ENCODE data around the gene URI1. TPM values are rescaled to one million over a fixed set of nuclear protein-coding genes. Genes with fewer than 3 reads are reported as not detected.
"Not testable (repeated sequence)": the region's sequence is repeated elsewhere in the genome, so short reads cannot be mapped to it uniquely, and the experiment has no call there.

Gene URI1
- total RNA-seq, 1 donor from 2014 or later: 64.3 TPM

DNA sequence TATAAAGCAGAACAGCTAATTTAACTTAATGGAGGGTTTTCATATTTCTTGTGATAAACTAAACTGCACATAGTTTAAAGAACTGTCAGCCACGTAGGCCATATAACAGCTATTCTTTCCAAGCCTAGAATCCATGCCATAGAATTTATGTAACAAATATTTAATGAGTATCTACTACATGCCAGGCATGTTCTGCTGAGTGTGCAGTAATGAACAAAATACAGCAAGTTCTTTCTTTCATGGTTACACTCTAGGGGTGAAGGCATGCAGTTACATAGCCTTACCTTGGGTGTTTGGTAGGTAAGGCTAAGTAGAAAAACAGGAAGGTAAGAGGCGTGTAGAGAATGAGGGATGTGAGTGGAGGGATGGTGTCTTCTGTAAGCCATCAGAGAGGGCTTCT is 4.6 kb downstream of the URI1 start:
- Mint-ChIP-seq H3K27ac (no peak overlapping the region), H3K27me3 (no peaks in the 10 kb centered on the region), H3K4me1 (peaks cover 46% of the 10 kb centered on the region), H3K4me3 (no peak overlapping the region), H3K9me3 (no peaks in the 10 kb centered on the region), H3K36me3 (ENCODE audit: low read depth) (peaks cover 23% of the 10 kb centered on the region)
- intact Hi-C loops (cut with micrococcal nuclease): loop anchor here (10.0 kb wide), 1 partner anchor 342 kb away; the partner anchor contains the start of gene POP4
- DNase-seq: no peak

GRCh38 chr19:29947871-29948270 is 5.8 kb downstream of the URI1 start:
- Mint-ChIP-seq H3K36me3 (ENCODE audit: low read depth) (peaks cover 27% of the 10 kb centered on the region), H3K27ac (peak overlapping the region; percentile 65), H3K9me3 (no peaks in the 10 kb centered on the region), H3K27me3 (no peaks in the 10 kb centered on the region), H3K4me3 (peak overlapping the region; percentile 6), H3K4me1 (peaks cover 51% of the 10 kb centered on the region)
- no peak for DNase-seq
- intact Hi-C loops (cut with micrococcal nuclease): loop anchor here (10.0 kb wide), 1 partner anchor 343 kb away; the partner anchor contains the start of gene POP4

DNA sequence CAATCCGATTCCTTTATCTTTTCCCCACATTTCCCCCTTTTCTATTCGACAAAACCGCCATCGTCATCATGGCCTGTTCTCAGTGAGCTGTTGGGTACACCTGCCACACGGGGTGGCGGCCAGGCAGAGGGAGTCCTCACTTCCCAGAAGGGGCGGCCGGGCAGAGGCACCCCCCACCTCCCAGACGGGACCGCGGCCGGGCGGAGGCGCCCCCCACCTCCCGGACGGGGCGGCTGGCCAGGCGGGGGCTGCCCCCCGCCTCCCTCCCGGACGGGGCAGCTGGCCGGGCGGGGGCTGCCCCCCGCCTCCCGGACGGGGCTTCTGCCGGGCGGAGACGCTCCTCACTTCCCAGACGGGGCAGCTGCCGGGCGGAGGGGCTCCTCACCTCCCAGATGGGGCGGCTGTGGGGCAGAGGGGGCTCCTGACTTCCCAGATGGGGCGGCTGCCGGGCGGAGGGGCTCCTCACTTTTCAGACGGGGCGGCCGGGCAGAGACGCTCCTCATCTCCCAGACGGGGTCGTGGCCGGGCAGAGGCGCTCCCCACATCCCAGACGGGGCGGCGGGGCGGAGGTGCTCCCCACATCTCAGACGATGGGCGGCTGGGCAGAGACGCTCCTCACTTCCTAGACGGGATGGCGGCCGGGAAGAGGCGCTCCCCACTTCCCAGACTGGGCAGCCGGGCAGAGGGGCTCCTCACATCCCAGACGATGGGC is 6.9 kb downstream of the URI1 start:
- H3K9me3 Mint-ChIP-seq, DNase-seq, H3K27ac Mint-ChIP-seq, H3K4me3 Mint-ChIP-seq, H3K27me3 Mint-ChIP-seq: not testable (repeated sequence)
- peaks cover 51% of the 10 kb centered on the region for H3K4me1 Mint-ChIP-seq
- intact Hi-C loops (cut with micrococcal nuclease): loop anchor here (10.0 kb wide), 1 partner anchor 344 kb away; the partner anchor contains the start of gene POP4
- H3K36me3 Mint-ChIP-seq (ENCODE audit: low read depth): peaks cover 29% of the 10 kb centered on the region

GRCh38 chr19:29952177-29952576 is 10.1 kb downstream of the URI1 start:
- Mint-ChIP-seq H3K9me3 (no peaks in the 10 kb centered on the region), H3K27ac (no peak overlapping the region), H3K4me3 (no peak overlapping the region), H3K4me1 (peaks cover 29% of the 10 kb centered on the region), H3K36me3 (ENCODE audit: low read depth) (peaks cover 28% of the 10 kb centered on the region), H3K27me3 (no peaks in the 10 kb centered on the region)
- no peak for DNase-seq
- intact Hi-C loops (cut with micrococcal nuclease): no loop called here

- H3K9me3 Mint-ChIP-seq: no peaks in the 10 kb centered on the region
- H3K36me3 Mint-ChIP-seq (ENCODE audit: low read depth): peaks cover 32% of the 10 kb centered on the region
- no peak for DNase-seq
- no peaks in the 10 kb centered on the region for H3K27me3 Mint-ChIP-seq
- H3K27ac Mint-ChIP-seq: no peak overlapping the region
- peaks cover 24% of the 10 kb centered on the region for H3K4me1 Mint-ChIP-seq
- no peak overlapping the region for H3K4me3 Mint-ChIP-seq
- intact Hi-C loops (cut with micrococcal nuclease): no loop called here
Observed at GRCh38 chr19:29952646-29953045, 10.6 kb downstream of the URI1 start.

GRCh38 chr19:29953352-29954247 is 11.6 kb downstream of the URI1 start:
- no peak for DNase-seq
- peaks cover 18% of the 10 kb centered on the region for H3K4me1 Mint-ChIP-seq
- H3K36me3 Mint-ChIP-seq (ENCODE audit: low read depth): peaks cover 25% of the 10 kb centered on the region

GRCh38 chr19:29956855-29957254 is 14.8 kb downstream of the URI1 start:
- Mint-ChIP-seq H3K27ac (no peak overlapping the region), H3K36me3 (ENCODE audit: low read depth) (peaks cover 23% of the 10 kb centered on the region), H3K4me1 (peaks cover 14% of the 10 kb centered on the region), H3K27me3 (no peaks in the 10 kb centered on the region), H3K4me3 (no peak overlapping the region), H3K9me3 (no peaks in the 10 kb centered on the region)
- intact Hi-C loops (cut with micrococcal nuclease): no loop called here
- no peak for DNase-seq

More at GRCh38 chr19:29953352-29954247, 11.6 kb downstream of the URI1 start:
- Mint-ChIP-seq H3K27ac (no peak overlapping the region), H3K9me3 (no peaks in the 10 kb centered on the region), H3K27me3 (no peaks in the 10 kb centered on the region), H3K4me3 (no peak overlapping the region)
- intact Hi-C loops (cut with micrococcal nuclease): no loop called here

- H3K9me3 Mint-ChIP-seq: no peaks in the 10 kb centered on the region
- H3K4me1 Mint-ChIP-seq: peaks cover 23% of the 10 kb centered on the region
- peaks cover 10% of the 10 kb centered on the region for H3K36me3 Mint-ChIP-seq (ENCODE audit: low read depth)
- no peak for DNase-seq
- intact Hi-C loops (cut with micrococcal nuclease): no loop called here
- H3K27me3 Mint-ChIP-seq: no peaks in the 10 kb centered on the region
- no peak overlapping the region for H3K4me3 Mint-ChIP-seq
- no peak overlapping the region for H3K27ac Mint-ChIP-seq
Observed at GRCh38 chr19:29961311-29961710, 19.3 kb downstream of the URI1 start.

- DNase-seq: no peak
- Mint-ChIP-seq H3K4me3 (no peak overlapping the region), H3K36me3 (ENCODE audit: low read depth) (peaks cover 6% of the 10 kb centered on the region), H3K27me3 (no peaks in the 10 kb centered on the region), H3K27ac (no peak overlapping the region), H3K4me1 (peaks cover 35% of the 10 kb centered on the region), H3K9me3 (no peaks in the 10 kb centered on the region)
- intact Hi-C loops (cut with micrococcal nuclease): no loop called here
Observed at GRCh38 chr19:29962793-29963192, 20.8 kb downstream of the URI1 start.

DNA sequence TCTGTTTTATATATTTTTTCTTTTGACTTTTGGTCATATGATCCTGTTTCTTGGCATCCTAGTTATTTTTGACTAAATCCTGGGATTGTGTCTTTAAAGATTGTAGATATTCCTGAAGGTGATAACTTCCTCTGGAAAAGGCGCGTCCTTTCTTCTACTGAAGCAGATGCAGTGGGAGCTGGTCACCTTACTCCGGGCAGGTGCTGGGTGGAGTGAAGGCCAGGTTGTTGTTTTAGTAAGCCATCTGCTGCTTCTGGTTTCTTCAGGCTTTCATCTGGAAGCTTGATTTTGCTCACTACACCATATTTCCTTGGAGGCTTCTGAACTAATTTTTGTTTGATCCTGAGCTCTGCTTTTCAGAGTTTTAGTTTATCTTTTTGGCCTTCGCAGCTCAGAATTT is 21.5 kb downstream of the URI1 start:
- DNase-seq: no peak
- Mint-ChIP-seq H3K36me3 (ENCODE audit: low read depth) (peaks cover 6% of the 10 kb centered on the region), H3K9me3 (no peaks in the 10 kb centered on the region), H3K4me3 (no peak overlapping the region), H3K27me3 (no peaks in the 10 kb centered on the region), H3K27ac (no peak overlapping the region), H3K4me1 (peaks cover 36% of the 10 kb centered on the region)
- intact Hi-C loops (cut with micrococcal nuclease): no loop called here

DNA sequence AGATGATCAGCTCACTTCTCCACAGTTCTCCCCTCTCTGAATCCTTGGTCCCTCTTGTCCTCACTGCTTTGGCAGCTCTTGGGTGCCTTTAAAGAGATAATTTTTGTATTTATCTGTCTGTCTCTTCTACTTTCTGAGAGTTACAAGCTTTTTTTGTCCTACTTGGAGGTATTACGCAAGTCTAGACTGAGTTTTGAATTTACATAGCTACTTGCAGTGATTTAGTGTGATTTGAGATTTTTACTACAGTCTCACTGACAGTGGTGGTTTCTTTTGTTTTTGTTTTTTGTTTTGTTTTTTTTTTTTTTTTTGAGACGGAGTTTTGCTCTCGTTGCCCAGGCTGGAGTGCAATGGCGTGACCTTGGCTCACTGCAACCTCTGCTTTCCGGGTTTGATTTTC is 22.1 kb downstream of the URI1 start:
- H3K4me1 Mint-ChIP-seq: peaks cover 38% of the 10 kb centered on the region
- H3K9me3 Mint-ChIP-seq: no peaks in the 10 kb centered on the region
- intact Hi-C loops (cut with micrococcal nuclease): no loop called here
- H3K36me3 Mint-ChIP-seq (ENCODE audit: low read depth): peaks cover 9% of the 10 kb centered on the region
- no peak overlapping the region for H3K4me3 Mint-ChIP-seq
- H3K27me3 Mint-ChIP-seq: no peaks in the 10 kb centered on the region
- no peak for DNase-seq
- no peak overlapping the region for H3K27ac Mint-ChIP-seq

DNA sequence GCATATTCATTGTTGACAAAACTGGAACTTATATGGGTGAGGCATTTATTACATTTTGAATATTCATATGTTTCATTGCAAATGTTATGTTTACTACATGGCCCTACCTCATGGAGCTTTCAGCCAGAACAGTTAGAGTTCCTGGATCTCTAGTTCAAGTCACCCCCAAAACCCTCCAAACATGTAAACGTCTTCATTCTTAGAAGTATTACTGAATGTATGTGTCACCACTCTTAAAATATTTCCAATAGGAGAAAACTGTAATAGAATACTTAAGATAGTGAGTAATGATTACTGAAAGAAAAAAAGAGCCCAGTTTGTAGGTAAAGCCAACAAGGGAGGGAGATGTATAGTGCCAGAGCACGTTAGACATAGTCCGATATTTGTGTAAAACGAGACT is 23.5 kb downstream of the URI1 start:
- no peak for DNase-seq
- no peaks in the 10 kb centered on the region for H3K27me3 Mint-ChIP-seq
- H3K4me1 Mint-ChIP-seq: peaks cover 41% of the 10 kb centered on the region
- H3K9me3 Mint-ChIP-seq: no peaks in the 10 kb centered on the region
- H3K36me3 Mint-ChIP-seq (ENCODE audit: low read depth): peaks cover 6% of the 10 kb centered on the region
- no peak overlapping the region for H3K4me3 Mint-ChIP-seq
- no peak overlapping the region for H3K27ac Mint-ChIP-seq
- intact Hi-C loops (cut with micrococcal nuclease): no loop called here

- H3K27ac Mint-ChIP-seq; intact Hi-C loops (cut with micrococcal nuclease); H3K27me3 Mint-ChIP-seq; H3K36me3 Mint-ChIP-seq (ENCODE audit: low read depth); DNase-seq; H3K9me3 Mint-ChIP-seq; H3K4me3 Mint-ChIP-seq: not testable (repeated sequence)
- peaks cover 40% of the 10 kb centered on the region for H3K4me1 Mint-ChIP-seq
Observed at GRCh38 chr19:29966142-29966541, 24.1 kb downstream of the URI1 start.

DNA sequence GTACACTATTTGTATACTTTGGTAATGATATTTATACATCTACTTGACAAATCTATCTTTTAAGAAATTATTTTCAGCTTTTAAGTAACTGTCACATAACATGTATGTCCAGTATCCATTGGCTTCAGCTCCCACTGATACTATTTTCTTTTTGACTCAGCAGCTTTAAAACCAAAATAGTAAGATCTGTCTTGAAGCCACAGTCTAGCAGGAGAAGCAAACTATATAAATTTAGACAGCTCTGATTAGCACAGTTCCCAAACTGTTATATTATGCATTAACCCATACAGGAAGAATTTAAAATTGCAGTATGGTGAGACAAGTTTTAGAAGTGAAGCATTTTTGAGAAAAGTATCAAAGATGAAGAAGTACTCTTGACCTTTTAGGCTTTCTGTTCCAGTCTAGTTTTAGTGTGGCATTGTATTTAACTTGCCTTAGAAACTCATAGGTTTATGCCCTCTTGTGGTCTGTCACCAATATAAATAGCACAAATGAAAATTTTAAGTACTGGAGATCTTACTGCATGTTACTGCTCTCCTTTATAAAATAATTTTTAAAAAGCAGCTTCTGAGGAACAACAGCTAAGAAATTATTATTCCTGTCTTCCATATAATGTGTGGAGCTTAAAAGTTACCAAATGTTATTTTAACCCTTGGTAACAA is 24.7 kb downstream of the URI1 start:
- DNase-seq: no peak
- Mint-ChIP-seq H3K4me3 (no peak overlapping the region), H3K4me1 (peaks cover 38% of the 10 kb centered on the region), H3K9me3 (no peaks in the 10 kb centered on the region), H3K36me3 (ENCODE audit: low read depth) (peaks cover 3% of the 10 kb centered on the region), H3K27me3 (no peaks in the 10 kb centered on the region), H3K27ac (no peak overlapping the region)
- intact Hi-C loops (cut with micrococcal nuclease): no loop called here

Data from activated CD4-positive, alpha-beta T cell treated with anti-CD3 and anti-CD28 coated beads, Interleukin-2, amount 10 ng/mL, durations not matched to agents 24 days and 14 days (primary cell).